Measurements from ENCODE around the gene FCHSD2.

FCHSD2 gene

GRCh38 chr11:72970557-72971118 lies 171.5 kb downstream of the FCHSD2 start:
- DNase-seq (ENCODE audit: low spot score) = peak; percentile 9

- DNase-seq (ENCODE audit: low spot score) = peak; percentile 62
These were observed 172.2 kb downstream of the FCHSD2 start for GRCh38 chr11:72969894-72970335.

DNA sequence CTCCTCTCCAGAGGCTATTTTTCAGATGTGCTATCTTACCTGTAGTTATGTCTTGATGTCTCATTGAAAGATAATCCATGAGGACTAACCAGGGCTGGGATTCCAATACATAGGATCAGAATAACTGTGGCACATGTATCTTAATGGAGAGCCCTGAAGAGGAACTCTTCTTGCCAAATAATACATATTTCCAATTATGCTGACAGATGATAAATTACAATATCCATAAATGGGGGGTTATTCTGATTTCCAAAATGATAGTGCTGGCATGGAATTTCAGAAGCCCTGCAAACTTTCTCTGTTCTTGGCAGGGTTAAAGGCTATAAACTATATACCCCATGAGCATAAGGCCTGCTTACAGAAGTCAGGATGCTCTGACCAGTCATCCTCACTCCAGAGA lies 173.7 kb downstream of the FCHSD2 start:
- DNase-seq (ENCODE audit: low spot score) = no peak

DNA sequence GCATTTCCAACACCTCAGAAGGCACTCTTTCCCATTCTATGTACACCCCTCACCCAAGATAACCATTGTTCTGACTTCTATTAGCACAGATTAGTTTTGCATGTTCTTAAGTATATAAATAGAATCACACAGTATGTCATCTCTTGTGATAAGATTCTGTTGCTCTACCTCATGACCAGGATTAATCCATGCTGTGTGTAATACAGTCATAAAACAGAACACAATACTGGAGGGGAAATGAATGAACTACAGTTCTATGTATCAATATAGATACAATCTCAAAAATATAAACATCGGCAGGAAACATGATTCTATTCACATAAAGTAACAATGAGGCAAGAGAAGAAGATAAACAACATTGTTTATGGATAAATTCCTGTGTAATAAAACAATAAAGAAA lies 176.4 kb downstream of the FCHSD2 start:
- no peak for DNase-seq (ENCODE audit: low spot score)

DNA sequence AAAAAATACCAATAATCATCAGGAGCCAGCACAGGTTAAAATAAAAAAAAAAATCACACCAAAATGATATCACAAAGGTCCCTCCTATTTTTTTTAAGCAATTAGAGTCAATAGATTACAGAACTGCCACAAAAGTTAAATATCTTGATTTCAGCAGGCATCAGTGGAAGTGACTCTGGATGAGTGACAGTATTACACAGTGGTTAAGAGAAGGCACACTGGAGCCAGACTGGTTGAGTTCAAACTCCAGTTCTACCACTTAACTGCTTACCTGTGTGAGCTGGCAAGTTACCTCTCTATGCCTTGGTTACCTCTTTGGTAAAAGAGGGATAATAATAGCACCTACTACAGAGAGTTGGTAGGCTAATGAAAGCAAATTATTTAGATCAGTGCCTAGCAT lies 179.4 kb downstream of the FCHSD2 start:
- DNase-seq (ENCODE audit: low spot score) = no peak

DNA sequence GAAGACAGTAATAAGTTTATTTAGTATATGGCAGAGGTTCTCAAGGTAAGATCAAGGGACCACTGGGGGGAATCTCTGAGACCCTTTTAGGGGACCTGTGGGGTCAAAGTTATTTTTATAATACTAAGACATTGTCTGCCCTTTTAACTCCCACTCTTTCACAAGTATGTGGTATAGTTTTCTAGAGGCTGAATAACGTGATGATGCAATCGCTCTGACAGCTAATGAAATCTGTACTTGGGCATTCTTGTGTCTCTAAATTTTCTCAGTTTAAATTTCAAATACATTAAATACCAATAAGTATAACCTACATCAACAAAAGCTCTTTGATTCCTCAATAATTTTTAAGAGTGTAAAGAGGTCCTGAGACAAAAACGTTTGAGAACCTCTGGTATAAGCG lies 180.0 kb downstream of the FCHSD2 start:
- no peak for DNase-seq (ENCODE audit: low spot score)

- no peak for DNase-seq (ENCODE audit: low spot score)
These were observed 182.0 kb downstream of the FCHSD2 start for GRCh38 chr11:72959998-72960731.

DNA sequence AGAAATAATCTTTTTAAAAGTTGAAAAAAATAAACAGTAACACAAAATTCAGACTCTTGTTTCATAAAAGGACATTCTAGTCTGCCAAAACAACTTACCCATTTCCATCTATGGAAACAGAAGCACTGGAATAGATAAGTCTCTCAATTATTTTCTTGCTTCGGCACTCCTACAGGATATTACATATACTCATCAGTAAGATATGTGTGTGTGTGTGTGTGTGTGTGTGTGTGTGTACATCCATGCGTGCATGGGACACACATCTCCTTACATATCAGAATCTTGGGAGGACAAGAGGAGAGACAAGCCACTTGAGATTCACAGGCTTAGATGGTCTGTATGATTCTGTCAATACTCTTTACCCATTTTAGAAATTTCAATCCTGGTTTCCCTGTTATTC lies 183.3 kb downstream of the FCHSD2 start:
- no peak for DNase-seq (ENCODE audit: low spot score)

DNA sequence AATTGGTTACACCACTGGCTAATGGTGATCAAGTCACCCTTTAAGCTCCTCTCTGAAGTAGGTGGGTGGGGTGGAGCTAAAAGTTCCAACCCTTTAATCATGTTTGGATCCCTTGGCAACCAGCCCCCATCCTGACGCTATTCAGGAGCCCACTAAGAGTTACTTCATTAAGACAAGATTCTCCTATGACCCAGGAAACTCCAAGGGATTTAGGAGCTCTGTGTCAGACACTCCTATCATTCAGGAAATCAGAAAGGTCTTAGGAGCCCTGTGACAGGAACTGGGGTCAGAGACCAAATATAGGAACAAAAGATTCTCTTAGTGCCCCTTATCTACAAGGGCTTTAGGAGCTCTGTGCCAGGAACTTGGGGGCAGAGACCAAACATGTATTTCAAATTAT lies 186.7 kb downstream of the FCHSD2 start:
- DNase-seq (ENCODE audit: low spot score) = no peak

DNA sequence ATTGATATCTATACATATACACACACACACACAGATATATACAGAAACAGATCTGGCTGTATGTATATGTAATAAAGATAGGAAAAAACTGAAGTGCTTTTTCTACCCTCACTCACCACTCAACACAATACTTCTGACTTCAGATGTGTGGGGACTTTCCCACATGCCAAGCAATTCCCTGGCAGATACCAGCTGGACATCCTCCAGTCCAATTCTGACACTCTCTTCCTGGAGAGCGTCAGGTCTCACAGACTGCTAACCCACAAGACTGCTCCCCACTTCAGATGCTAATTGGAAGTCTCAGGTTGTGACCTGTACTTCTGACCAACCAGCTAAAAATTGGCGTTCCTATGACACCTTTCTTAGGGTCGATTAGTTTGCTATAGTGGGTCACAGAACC lies 187.3 kb downstream of the FCHSD2 start:
- DNase-seq (ENCODE audit: low spot score) = no peak

GRCh38 chr11:72953637-72954036 lies 188.5 kb downstream of the FCHSD2 start:
- DNase-seq (ENCODE audit: low spot score) = no peak

DNA sequence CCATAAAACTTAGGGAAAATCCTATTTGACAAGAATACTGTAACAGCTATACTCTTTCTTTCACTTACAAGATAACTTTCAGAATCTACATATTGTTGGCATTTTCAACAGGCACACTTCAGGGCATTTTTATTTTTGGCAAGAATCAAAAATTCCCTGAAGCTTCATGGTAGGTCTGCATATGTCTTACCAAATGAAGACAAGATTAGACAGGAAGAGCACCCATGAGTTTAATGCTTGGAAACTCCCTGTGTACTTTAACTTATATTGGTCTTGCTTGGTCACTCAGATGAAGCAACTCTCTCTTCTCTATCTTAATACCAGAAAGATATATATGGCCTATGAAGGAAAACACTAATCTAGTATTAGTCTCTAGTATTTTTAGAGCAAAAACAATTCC lies 190.2 kb downstream of the FCHSD2 start:
- no peak for DNase-seq (ENCODE audit: low spot score)

DNA sequence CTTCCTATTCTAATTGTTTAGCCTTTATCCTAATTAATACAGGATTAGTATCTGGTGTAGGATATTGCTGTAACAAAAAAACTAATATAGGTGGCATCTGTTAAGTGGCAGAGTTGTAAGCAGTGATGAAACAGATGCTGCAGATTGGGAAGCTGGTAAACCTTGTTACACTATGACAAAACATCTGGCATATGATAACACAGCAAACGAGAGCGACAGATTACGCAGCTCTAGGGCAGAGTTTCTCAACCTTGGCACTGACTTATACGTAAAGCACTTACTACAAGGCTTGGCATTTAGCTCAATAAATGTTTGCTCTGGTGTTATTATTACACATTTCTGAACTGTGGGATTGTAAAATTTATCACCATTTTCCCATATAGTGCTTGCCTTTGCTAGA lies 190.9 kb downstream of the FCHSD2 start:
- DNase-seq (ENCODE audit: low spot score) = no peak

- DNase-seq (ENCODE audit: low spot score) = no peak
These were observed 191.4 kb downstream of the FCHSD2 start for GRCh38 chr11:72950685-72951084.

GRCh38 chr11:72947229-72947628 lies 194.9 kb downstream of the FCHSD2 start:
- DNase-seq (ENCODE audit: low spot score) = no peak

DNA sequence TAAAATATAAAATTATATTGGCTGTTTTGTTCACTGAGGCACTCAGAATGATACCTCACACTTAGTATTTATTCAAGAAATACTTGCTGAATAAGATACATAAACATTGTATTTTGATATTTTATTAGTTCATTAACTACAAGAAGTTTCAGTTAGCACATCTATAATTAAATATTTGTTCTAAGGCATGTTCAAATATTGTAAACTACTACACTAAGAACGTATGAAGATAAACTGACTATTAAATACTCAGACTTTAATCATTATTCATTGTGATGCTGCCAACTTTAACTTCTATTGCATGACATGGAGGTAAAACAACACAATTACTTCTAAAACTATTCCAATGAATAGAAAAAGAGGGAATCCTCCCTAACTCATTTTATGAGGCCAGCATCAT lies 198.5 kb downstream of the FCHSD2 start:
- DNase-seq (ENCODE audit: low spot score) = no peak

- DNase-seq (ENCODE audit: low spot score) = no peak
These were observed 201.7 kb downstream of the FCHSD2 start for GRCh38 chr11:72940417-72940816.

GRCh38 chr11:72939031-72939430 lies 203.1 kb downstream of the FCHSD2 start:
- DNase-seq (ENCODE audit: low spot score) = no peak

- no peak for DNase-seq (ENCODE audit: low spot score)
These were observed 204.7 kb downstream of the FCHSD2 start for GRCh38 chr11:72937439-72937838.

GRCh38 chr11:72935700-72936099 lies 206.4 kb downstream of the FCHSD2 start:
- no peak for DNase-seq (ENCODE audit: low spot score)

DNA sequence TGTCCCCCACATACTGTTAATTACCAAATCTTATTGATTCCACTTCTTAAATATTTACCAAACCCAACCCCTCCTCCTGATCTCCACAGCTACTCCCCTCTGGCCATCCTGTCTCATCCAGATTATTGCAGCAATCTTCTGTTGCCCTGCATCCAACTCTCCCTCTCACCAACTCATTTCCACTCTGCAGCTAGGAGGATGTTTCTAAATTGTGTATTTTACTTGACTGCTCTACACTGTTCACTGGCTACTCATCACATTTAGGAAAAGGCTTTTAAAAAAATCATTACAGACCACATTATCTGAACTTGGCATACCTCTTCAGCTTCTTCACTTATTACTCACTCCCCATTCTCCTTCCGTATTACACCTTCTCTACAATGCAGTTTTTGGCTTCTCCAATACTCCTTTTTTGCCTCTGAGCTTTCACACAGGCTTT lies 210.0 kb downstream of the FCHSD2 start:
- DNase-seq (ENCODE audit: low spot score) = no peak

- no peak for DNase-seq (ENCODE audit: low spot score)
These were observed 212.1 kb downstream of the FCHSD2 start for GRCh38 chr11:72930008-72930407.

- no peak for DNase-seq (ENCODE audit: low spot score)
These were observed 212.9 kb downstream of the FCHSD2 start for GRCh38 chr11:72929256-72929655.

DNA sequence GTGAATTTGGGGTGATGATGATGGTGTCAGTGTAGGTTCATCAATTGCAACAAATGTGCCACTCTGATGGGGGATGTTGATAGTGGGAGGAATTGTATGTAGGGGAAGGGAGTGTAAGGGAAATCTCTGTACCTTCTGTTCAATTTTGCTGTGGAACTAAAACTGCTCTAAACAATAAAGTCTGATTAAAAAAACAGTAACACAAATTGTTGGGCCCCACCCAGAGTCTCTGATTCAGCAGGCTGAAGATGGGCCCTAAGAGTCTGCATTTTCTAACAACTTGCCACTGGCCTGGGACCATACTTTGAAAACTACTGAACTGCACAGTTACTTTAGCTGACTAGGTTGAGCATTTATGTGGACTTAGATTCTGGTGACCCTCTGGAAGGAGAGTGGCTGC lies 214.7 kb downstream of the FCHSD2 start:
- DNase-seq (ENCODE audit: low spot score) = no peak
